OCI-LY7 (cell line): ENCODE measurements around the gene PDSS2. TPM values are rescaled to one million over a fixed set of nuclear protein-coding genes. Genes with fewer than 3 reads are reported as not detected.

Experiments used
- BruUV-seq: library from RNA; stranded (reverse); fragments of 400-500 nt; replicated peaks from 2 replicates; lab custom pipeline; 2021; lab: Mats Ljungman, UMichigan
- CTCF ChIA-PET: fragments of 300-600 bp; sonication (Branson Sonifier 250); formaldehyde crosslinking; loops from one replicate; lab custom pipeline; 2022; ENCODE audit warnings: antibody characterized with exemption; ENCODE audit not compliant: unreplicated experiment; lab: Charles Lee
- POLR2A ChIA-PET: fragments of 300-600 bp; sonication (Branson Sonifier 250); formaldehyde crosslinking; loops from one replicate; lab custom pipeline; 2022; ENCODE audit warnings: antibody characterized with exemption; lab: Charles Lee
- DNase-seq: peaks from one replicate; pipeline ENCODE4 v3.0.0-alpha.2; 2015; ENCODE audit warnings: low spot score
- H2AFZ ChIP-seq: fragments of 200-600 bp; sonication (generic), shearing (Covaris generic); 2 replicates; pipeline ENCODE4 v1.6.1; 2014; ENCODE audit warnings: mild to moderate bottlenecking, antibody characterized with exemption, low read length, moderate library complexity
- H3K27ac ChIP-seq: fragments of 200-600 bp; sonication (generic); 2 replicates; pipeline ENCODE4 v1.5.1; 2014; ENCODE audit warnings: mixed run types, low read depth, mild to moderate bottlenecking, moderate library complexity, low read length, inconsistent platforms; ENCODE audit not compliant: poor library complexity, severe bottlenecking
- H3K36me3 ChIP-seq: fragments of 200-600 bp; sonication (generic); 2 replicates; pipeline ENCODE4 v1.6.1; 2014; ENCODE audit warnings: mild to moderate bottlenecking, antibody characterized with exemption, low read length, moderate library complexity, mixed read lengths; ENCODE audit not compliant: insufficient read depth
- H3K4me1 ChIP-seq: fragments of 200-600 bp; sonication (generic); 2 replicates; pipeline ENCODE4 v1.5.1; 2014; ENCODE audit warnings: mild to moderate bottlenecking, low read length; ENCODE audit not compliant: insufficient read depth, poor library complexity, severe bottlenecking
- H3K4me2 ChIP-seq: fragments of 200-600 bp; sonication (generic); 2 replicates; pipeline ENCODE4 v1.6.1; 2014; ENCODE audit warnings: mild to moderate bottlenecking, low read length
- H3K4me3 ChIP-seq: fragments of 200-600 bp; sonication (generic); 2 replicates; pipeline ENCODE4 v1.5.1; 2014; ENCODE audit warnings: mild to moderate bottlenecking, low read depth, low read length; ENCODE audit not compliant: poor library complexity, severe bottlenecking
- H3K79me2 ChIP-seq: fragments of 200-600 bp; sonication (generic); 2 replicates; pipeline ENCODE4 v1.6.1; 2016; ENCODE audit warnings: low read depth, mild to moderate bottlenecking, low read length, moderate library complexity, mixed read lengths; ENCODE audit not compliant: insufficient read depth
- H3K9me2 ChIP-seq: fragments of 200-600 bp; sonication (generic); 2 replicates; pipeline ENCODE4 v1.6.1; 2016; ENCODE audit warnings: mild to moderate bottlenecking, low read length, mixed read lengths; ENCODE audit not compliant: insufficient read depth
- H3K9me3 ChIP-seq: fragments of 200-600 bp; sonication (generic); 2 replicates; pipeline ENCODE4 v1.6.1; 2014; ENCODE audit warnings: mild to moderate bottlenecking, mixed run types, low read length, mixed read lengths
- H4K20me1 ChIP-seq: fragments of 200-600 bp; sonication (generic); 2 replicates; pipeline ENCODE4 v1.6.1; 2014; ENCODE audit warnings: mild to moderate bottlenecking, antibody characterized with exemption, low read length, moderate library complexity, mixed read lengths; ENCODE audit not compliant: insufficient read depth
- EZH2phosphoT487 ChIP-seq: fragments of 200-600 bp; sonication (generic); IDR thresholded peaks from 2 replicates; pipeline ENCODE4 v1.6.1; 2018; ENCODE audit warnings: low read depth, borderline replicate concordance, mild to moderate bottlenecking, mixed run types, antibody characterized with exemption, low read length, moderate library complexity, mixed read lengths
- intact Hi-C: fragments of 100-400 bp; cut with micrococcal nuclease; formaldehyde crosslinking; loops from one replicate; pipeline ENCODE4 v1.10.0; 2022; ENCODE audit not compliant: unreplicated experiment
- total RNA-seq, 2 experiments: library from RNA; depleted of rRNA in 1 of 2; stranded (reverse); fragments of >200 nt in 1 of 2; shearing (Covaris generic) in 1 of 2; gene quantifications; 2 replicates each; pipeline ENCODE4 v1.2.3, GENCODE V29; 2014 to 2022
- TF ChIP-seq, protein P1 (sequence below): fragments of 200-600 bp; sonication (generic); conservative IDR thresholded peaks from 2 replicates; pipeline ENCODE4 v1.5.1; 2014; ENCODE audit warnings: mild to moderate bottlenecking, antibody characterized with exemption, low read length, moderate library complexity, mixed read lengths

Gene PDSS2
- total RNA-seq, 2 experiments from 2014 or later, result 14.7 to 24.9 TPM

DNA sequence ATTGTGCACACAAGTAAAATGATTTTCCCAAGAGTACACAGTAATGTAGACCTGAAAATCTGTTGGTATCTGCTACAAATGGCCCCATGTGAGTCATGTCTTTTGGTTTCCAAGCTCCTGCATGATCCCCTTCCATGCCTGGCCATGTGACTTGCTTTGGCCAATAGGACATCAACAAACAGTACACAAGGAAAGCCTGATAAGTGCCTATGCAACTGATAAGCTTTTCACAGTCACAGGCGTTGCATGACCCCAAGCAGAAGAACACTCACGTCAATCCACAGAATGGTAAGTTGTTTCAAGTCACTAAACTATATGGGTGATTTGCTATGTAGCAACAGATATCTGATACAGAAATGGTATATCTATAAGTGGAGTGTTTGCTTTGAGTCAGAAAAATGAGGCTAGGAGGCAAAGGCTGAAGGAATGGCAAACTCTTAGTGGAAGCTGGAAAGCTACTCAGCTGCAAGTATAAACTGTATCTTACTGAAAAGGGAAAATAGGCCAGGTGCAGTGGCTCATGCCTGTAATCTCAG, 184.0 kb downstream of the PDSS2 start:
- Histone ChIP-seq H3K9me3 (no peaks in the 10 kb centered on the region), H3K4me1 (no peaks in the 10 kb centered on the region), H3K27ac (no peak overlapping the region), H3K36me3 (no peaks in the 10 kb centered on the region), H2AFZ (no peak overlapping the region), H3K79me2 (no peaks in the 10 kb centered on the region), H3K9me2 (no peaks in the 10 kb centered on the region), H3K4me3 (no peak overlapping the region), H4K20me1 (no peaks in the 10 kb centered on the region), H3K4me2 (no peak overlapping the region)
- DNase-seq, result no peak
- CTCF ChIA-PET, result no interaction called here
- no TSS peak for BruUV-seq
- TF ChIP-seq EZH2phosphoT487, result no peak
- TF ChIP-seq, protein P1, sequence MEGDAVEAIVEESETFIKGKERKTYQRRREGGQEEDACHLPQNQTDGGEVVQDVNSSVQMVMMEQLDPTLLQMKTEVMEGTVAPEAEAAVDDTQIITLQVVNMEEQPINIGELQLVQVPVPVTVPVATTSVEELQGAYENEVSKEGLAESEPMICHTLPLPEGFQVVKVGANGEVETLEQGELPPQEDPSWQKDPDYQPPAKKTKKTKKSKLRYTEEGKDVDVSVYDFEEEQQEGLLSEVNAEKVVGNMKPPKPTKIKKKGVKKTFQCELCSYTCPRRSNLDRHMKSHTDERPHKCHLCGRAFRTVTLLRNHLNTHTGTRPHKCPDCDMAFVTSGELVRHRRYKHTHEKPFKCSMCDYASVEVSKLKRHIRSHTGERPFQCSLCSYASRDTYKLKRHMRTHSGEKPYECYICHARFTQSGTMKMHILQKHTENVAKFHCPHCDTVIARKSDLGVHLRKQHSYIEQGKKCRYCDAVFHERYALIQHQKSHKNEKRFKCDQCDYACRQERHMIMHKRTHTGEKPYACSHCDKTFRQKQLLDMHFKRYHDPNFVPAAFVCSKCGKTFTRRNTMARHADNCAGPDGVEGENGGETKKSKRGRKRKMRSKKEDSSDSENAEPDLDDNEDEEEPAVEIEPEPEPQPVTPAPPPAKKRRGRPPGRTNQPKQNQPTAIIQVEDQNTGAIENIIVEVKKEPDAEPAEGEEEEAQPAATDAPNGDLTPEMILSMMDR, result no peak
- intact Hi-C loops, result no loop called here
- POLR2A ChIA-PET, result interaction anchor here (0.7 to 1.2 kb wide), 4 partner anchors 8 to 183 kb away, joined by 3 to 5 read pairs (median 4); no protein-coding TSS in a partner anchor

DNA sequence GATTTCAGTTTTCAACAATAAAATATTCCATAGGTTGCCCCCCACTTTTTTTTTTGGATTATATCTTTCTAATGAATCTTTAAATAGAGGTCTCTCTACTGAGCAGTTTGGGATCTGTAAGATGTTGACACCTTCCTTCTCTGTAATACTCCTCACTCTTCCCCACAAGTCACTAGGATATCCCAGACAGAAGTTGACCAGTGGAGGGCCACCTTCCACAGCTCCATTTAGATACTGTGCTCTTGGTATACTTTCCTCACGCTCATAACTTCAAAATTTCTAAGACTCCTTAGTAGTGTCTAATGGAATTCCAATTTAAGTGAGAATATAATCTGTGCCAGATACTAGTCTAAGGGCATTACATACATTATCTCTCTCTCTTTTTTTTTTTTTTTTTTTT, 185.1 kb downstream of the PDSS2 start:
- CTCF ChIA-PET, result no interaction called here
- Histone ChIP-seq H3K79me2 (no peaks in the 10 kb centered on the region), H3K4me3 (no peak overlapping the region)

DNA sequence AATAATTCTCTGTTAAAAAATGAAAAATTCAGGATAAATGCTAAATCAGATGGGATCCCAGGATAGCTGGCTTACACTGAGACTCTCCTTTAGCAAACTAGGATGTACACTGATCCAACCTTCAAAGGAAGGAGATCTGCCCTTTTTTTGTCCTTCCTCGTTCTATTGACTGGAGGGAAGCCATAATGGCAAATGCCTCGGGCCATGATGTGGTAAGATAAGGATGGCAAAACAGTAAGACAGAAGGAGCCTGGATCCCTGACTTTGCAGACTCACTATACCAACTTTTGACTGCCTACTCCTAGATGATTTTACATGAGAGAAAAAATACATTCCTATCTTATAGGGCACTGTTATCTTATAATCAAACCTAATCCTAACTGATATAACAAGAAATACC, 187.1 kb downstream of the PDSS2 start:
- POLR2A ChIA-PET, result interaction anchor here (0.7 to 0.9 kb wide), 2 partner anchors 26 to 29 kb away, joined by 3 read pairs; no protein-coding TSS in a partner anchor
- Histone ChIP-seq H3K9me2 (no peaks in the 10 kb centered on the region), H3K4me3 (no peak overlapping the region), H3K9me3 (no peaks in the 10 kb centered on the region), H3K4me2 (no peak overlapping the region), H3K4me1 (no peaks in the 10 kb centered on the region), H3K27ac (no peak overlapping the region), H4K20me1 (no peaks in the 10 kb centered on the region), H3K79me2 (no peaks in the 10 kb centered on the region), H2AFZ (no peak overlapping the region), H3K36me3 (no peaks in the 10 kb centered on the region)
- BruUV-seq, result no TSS peak
- intact Hi-C loops, result no loop called here
- DNase-seq, result no peak
- CTCF ChIA-PET, result no interaction called here
- TF ChIP-seq, protein P1, result no peak
- TF ChIP-seq EZH2phosphoT487, result no peak

More for the DNA sequence above, 185.1 kb downstream of the PDSS2 start:
- intact Hi-C loops, result no loop called here
- no peak for DNase-seq
- no TSS peak for BruUV-seq
- no peak overlapping the region for H2AFZ ChIP-seq
- H3K27ac ChIP-seq, result no peak overlapping the region
- POLR2A ChIA-PET, result interaction anchor here (0.6 to 0.7 kb wide), 5 partner anchors 8 to 1913 kb away, joined by 3 to 7 read pairs (median 4); no protein-coding TSS in a partner anchor
- H4K20me1 ChIP-seq, result no peaks in the 10 kb centered on the region
- H3K9me2 ChIP-seq, result no peaks in the 10 kb centered on the region
- no peak overlapping the region for H3K4me2 ChIP-seq
- no peaks in the 10 kb centered on the region for H3K4me1 ChIP-seq
- TF ChIP-seq, protein P1, result peak; percentile 27; the same call in 1 of the 2 replicates
- no peak for TF ChIP-seq EZH2phosphoT487
- no peaks in the 10 kb centered on the region for H3K36me3 ChIP-seq
- no peaks in the 10 kb centered on the region for H3K9me3 ChIP-seq
